NOMO-1 (cell line): ENCODE measurements around the gene YOD1.

ENCODE experiments used
- DNase-seq, 2 experiments: peaks; one replicate each; lab custom pipeline; 2025; ENCODE audit not compliant: unreplicated experiment in 2 of 2; lab: John Stamatoyannopoulos, UW

YOD1 gene

GRCh38 chr1:207051191-207051943 lies at the start of gene YOD1:
YOD1 (minus strand) TSS chr1:207051208; CDS start chr1:207051030, 178 bp downstream.
- no peak for DNase-seq

- no peak for DNase-seq
Measured at GRCh38 chr1:207097871-207098324, 46.9 kb upstream of the YOD1 start.

- DNase-seq: no peak
Measured at GRCh38 chr1:207093944-207094343, 42.9 kb upstream of the YOD1 start.

- no peak for DNase-seq
Measured at GRCh38 chr1:207091200-207091908, 40.3 kb upstream of the YOD1 start.

- DNase-seq: no peak
Measured at GRCh38 chr1:207089627-207090355, 38.8 kb upstream of the YOD1 start.

GRCh38 chr1:207088701-207089626 lies 38.0 kb upstream of the YOD1 start, which contains the start of gene C4BPB:
C4BPB (plus strand) TSS chr1:207088860; CDS start chr1:207089532, 672 bp downstream.
- no peak for DNase-seq

- DNase-seq: no peak
Measured at GRCh38 chr1:207088161-207088560, 37.2 kb upstream of the YOD1 start.

GRCh38 chr1:207085887-207086286 lies 34.9 kb upstream of the YOD1 start:
- DNase-seq: no peak

GRCh38 chr1:207084701-207085180 lies 33.7 kb upstream of the YOD1 start:
- DNase-seq: peak; percentile 29 to 34

- DNase-seq: no peak
Measured at GRCh38 chr1:207084232-207084631, 33.2 kb upstream of the YOD1 start.

GRCh38 chr1:207081806-207082205 lies 30.8 kb upstream of the YOD1 start:
- no peak for DNase-seq

GRCh38 chr1:207081088-207081487 lies 30.1 kb upstream of the YOD1 start:
- DNase-seq: no peak

- no peak for DNase-seq
Measured at GRCh38 chr1:207079706-207080241, 28.8 kb upstream of the YOD1 start.

- no peak for DNase-seq
Measured at GRCh38 chr1:207078578-207079132, 27.6 kb upstream of the YOD1 start.

GRCh38 chr1:207077470-207078377 lies 26.7 kb upstream of the YOD1 start:
- DNase-seq: peak; percentile 55 to 81

GRCh38 chr1:207077012-207077411 lies 26.0 kb upstream of the YOD1 start:
- DNase-seq: no peak

- no peak for DNase-seq
Measured at GRCh38 chr1:207076181-207076955, 25.4 kb upstream of the YOD1 start.
